ENCODE results near the gene AP3M1. TPM values are rescaled to one million over a fixed set of nuclear protein-coding genes. Genes with fewer than 3 reads are reported as not detected.
"Not testable (repeated sequence)": the region's sequence is repeated elsewhere in the genome, so short reads cannot be mapped to it uniquely, and the experiment has no call there.

Gene AP3M1
- total RNA-seq, 1 experiment from 2014 or later: 34.4 TPM

DNA sequence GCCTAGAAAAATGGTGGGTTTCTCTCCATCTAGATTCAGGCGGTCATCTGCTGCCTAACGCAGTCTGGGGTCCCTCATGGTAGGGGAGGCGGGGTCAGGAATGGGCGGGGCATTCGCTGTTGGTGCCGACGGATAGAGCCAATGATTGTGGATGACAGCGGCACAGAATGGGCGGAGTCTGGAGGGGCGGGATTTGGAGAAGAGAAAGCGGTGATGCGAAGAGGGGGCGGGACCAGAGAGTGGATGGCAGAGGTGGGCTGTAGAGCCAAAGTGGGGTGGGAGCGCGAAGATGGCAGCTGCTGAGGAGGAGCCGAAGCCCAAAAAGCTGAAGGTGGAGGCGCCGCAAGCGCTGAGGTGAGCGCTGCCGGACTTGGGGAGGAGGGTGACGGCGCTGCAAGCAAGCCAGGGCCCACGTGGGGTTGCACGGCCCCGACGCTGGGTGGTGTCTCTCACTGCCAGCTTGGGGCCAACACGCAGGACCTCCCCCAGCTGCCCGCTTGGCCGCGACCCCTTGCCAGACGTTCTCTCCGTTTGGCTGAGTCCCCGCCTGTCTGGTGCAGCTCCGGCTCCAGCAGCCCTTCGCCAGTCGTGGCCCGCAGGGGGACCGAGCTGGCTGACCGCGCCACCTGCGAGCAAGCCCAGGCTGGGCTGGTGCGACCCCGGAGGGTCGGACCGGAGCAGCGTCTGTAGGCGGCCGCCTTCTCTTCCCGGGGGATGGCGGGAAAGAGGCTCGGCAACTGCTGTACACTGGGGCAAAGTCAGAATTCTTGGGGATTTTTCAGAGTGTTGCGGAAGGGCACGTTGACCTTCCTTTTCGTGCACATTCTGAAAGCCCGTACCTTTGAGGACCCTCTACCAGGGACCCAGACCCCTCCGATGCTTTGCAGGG is 606 bp upstream of the AP3M1 start, which contains the start of gene ADK (continued):
- TF ChIP-seq JUND (IDR thresholded peaks at IDR 0.05): no peak
- TF ChIP-seq YY1 (IDR thresholded peaks at IDR 0.05; ENCODE audit: extremely low read depth, insufficient replicate concordance, low read depth, low read length): no peak
- TF ChIP-seq FOSL1 (IDR thresholded peaks at IDR 0.05; ENCODE audit: low read depth): no peak
- TF ChIP-seq, protein P1, sequence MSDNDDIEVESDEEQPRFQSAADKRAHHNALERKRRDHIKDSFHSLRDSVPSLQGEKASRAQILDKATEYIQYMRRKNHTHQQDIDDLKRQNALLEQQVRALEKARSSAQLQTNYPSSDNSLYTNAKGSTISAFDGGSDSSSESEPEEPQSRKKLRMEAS (IDR thresholded peaks at IDR 0.05): peak; percentile 91
- TF ChIP-seq SRF (IDR thresholded peaks at IDR 0.05; ENCODE audit: low read depth): no peak
- peak; percentile 40 for TF ChIP-seq POLR2A (IDR thresholded peaks at IDR 0.05; ENCODE audit: borderline replicate concordance, extremely low read depth, insufficient read depth, insufficient read length)
- TF ChIP-seq CBX3 (IDR thresholded peaks at IDR 0.05; ENCODE audit: low read depth): no peak
- no peak for TF ChIP-seq ELF1 (IDR thresholded peaks at IDR 0.05; ENCODE audit: borderline replicate concordance, low read depth)
- no peak for TF ChIP-seq EZH2phosphoT487 (IDR thresholded peaks at IDR 0.05; ENCODE audit: borderline replicate concordance)
- peak; percentile 82 for TF ChIP-seq SP1 (IDR thresholded peaks at IDR 0.05; ENCODE audit: low read depth)
- TF ChIP-seq EGR1 (IDR thresholded peaks at IDR 0.05; ENCODE audit: low read depth): no peak
- TF ChIP-seq CEBPB (IDR thresholded peaks at IDR 0.05; ENCODE audit: low read depth): no peak
- TF ChIP-seq, protein P2, sequence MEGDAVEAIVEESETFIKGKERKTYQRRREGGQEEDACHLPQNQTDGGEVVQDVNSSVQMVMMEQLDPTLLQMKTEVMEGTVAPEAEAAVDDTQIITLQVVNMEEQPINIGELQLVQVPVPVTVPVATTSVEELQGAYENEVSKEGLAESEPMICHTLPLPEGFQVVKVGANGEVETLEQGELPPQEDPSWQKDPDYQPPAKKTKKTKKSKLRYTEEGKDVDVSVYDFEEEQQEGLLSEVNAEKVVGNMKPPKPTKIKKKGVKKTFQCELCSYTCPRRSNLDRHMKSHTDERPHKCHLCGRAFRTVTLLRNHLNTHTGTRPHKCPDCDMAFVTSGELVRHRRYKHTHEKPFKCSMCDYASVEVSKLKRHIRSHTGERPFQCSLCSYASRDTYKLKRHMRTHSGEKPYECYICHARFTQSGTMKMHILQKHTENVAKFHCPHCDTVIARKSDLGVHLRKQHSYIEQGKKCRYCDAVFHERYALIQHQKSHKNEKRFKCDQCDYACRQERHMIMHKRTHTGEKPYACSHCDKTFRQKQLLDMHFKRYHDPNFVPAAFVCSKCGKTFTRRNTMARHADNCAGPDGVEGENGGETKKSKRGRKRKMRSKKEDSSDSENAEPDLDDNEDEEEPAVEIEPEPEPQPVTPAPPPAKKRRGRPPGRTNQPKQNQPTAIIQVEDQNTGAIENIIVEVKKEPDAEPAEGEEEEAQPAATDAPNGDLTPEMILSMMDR (IDR thresholded peaks at IDR 0.05 in 2 of 3, conservative IDR thresholded peaks at IDR 0.05 in 1 of 3; ENCODE audit: borderline replicate concordance in 1 of 3, insufficient read depth in 1 of 3, low read depth in 2 of 3, low read length in 2 of 3): peak in 2 of 3 experiments; percentile 15 to 16; a peak in 1 of 6 replicates
- no peak for TF ChIP-seq ZNF274 (IDR thresholded peaks at IDR 0.05; ENCODE audit: low read depth, low read length)
- TF ChIP-seq ZFX (IDR thresholded peaks at IDR 0.05): no peak; the same call in 1 of the 2 replicates
- TF ChIP-seq, protein P3, sequence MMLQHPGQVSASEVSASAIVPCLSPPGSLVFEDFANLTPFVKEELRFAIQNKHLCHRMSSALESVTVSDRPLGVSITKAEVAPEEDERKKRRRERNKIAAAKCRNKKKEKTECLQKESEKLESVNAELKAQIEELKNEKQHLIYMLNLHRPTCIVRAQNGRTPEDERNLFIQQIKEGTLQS (IDR thresholded peaks at IDR 0.05): no peak

DNA sequence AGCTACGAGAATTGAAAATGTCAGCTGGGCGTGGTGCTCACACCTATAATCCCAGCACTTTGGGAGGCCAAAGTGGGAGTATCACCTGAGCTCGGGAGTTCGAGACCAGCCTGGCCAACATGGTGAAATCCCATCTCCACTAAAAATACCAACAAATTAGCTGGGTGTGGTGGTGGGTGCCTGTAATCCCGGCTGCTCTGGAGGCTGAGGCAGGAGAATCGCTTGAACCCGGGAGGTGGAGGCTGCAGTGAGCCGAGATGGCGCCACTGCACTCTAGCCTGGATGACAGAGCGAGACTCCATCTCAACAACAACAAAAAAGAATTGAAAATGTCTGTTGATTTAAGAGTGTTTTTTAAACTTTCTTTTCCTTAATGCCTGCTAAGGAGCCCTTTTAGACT is 3.6 kb downstream of the AP3M1 start:
- intact Hi-C loops (cut with micrococcal nuclease); H4K20me1 ChIP-seq (ENCODE audit: insufficient read depth); H3K36me3 ChIP-seq (ENCODE audit: control insufficient read depth in 1 of 2, insufficient read depth in 2 of 2, low read length in 2 of 2); H3K9me2 ChIP-seq (ENCODE audit: insufficient read depth); ATAC-seq; H3K4me3 ChIP-seq (replicated peaks in 1 of 2; ENCODE audit: low read depth in 1 of 2, low read length in 2 of 2); POLR2A ChIA-PET; H3K4me2 ChIP-seq (ENCODE audit: low read length); H3K27me3 ChIP-seq (ENCODE audit: insufficient read depth, low read length); RAD21 ChIA-PET (ENCODE audit: low non-redundant PET in 1 of 2, low total read pairs in 2 of 2, uncharacterized antibody in 2 of 2, unreplicated experiment in 2 of 2); H2AFZ ChIP-seq (ENCODE audit: low read depth, low read length, poor library complexity, severe bottlenecking); BruUV-seq (replicated peaks); DNase-seq (ENCODE audit: low read depth, low spot score); H3K9ac ChIP-seq (ENCODE audit: low read length); CTCF ChIA-PET; H3K9me3 ChIP-seq (ENCODE audit: control insufficient read depth in 1 of 2, insufficient read depth in 1 of 2, low read depth in 1 of 2, low read length in 2 of 2); H3K27ac ChIP-seq (ENCODE audit: low read depth, low read length): not testable (repeated sequence)
- H3K79me2 ChIP-seq (ENCODE audit: insufficient read depth, low read length): peaks cover 82% of the 10 kb centered on the region
- peaks cover 14 to 15% of the 10 kb centered on the region in 2 experiments for H3K4me1 ChIP-seq (ENCODE audit: control insufficient read depth in 1 of 2, insufficient read depth in 2 of 2, low read length in 2 of 2)

Data from HCT116 (cell line).